C4-2B (cell line): ENCODE results near the gene EVA1A.

Experiments
- ZFX ChIP-seq: fragments of 450-650 bp; IDR thresholded peaks from 2 replicates; pipeline ENCODE4 v1.6.1; 2017
- TF ChIP-seq, protein P1 (sequence below): fragments of 450-650 bp; conservative IDR thresholded peaks from 2 replicates; pipeline ENCODE4 v1.5.1; 2017; ENCODE audit warnings: mild to moderate bottlenecking

DNA sequence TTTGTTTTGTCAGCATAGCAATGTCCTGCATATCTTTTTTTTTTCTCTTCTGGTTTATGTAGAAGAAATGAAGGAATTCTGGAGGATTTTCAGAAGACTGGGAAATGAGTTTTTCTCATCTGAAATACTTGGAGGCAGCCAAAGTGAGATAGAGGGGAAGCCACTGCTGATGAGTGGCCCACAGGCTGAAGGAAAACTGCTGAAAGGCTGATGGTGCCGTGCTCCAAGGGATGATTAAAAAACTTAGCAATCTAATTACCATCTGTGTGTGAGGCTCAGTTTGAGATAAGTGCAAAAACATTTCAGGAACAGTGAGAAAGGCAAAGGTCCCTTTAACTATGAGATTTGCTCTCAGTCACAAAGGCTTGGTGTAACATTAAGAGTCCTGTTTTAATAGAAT is 98.5 kb downstream of the EVA1A start:
- TF ChIP-seq, protein P1, sequence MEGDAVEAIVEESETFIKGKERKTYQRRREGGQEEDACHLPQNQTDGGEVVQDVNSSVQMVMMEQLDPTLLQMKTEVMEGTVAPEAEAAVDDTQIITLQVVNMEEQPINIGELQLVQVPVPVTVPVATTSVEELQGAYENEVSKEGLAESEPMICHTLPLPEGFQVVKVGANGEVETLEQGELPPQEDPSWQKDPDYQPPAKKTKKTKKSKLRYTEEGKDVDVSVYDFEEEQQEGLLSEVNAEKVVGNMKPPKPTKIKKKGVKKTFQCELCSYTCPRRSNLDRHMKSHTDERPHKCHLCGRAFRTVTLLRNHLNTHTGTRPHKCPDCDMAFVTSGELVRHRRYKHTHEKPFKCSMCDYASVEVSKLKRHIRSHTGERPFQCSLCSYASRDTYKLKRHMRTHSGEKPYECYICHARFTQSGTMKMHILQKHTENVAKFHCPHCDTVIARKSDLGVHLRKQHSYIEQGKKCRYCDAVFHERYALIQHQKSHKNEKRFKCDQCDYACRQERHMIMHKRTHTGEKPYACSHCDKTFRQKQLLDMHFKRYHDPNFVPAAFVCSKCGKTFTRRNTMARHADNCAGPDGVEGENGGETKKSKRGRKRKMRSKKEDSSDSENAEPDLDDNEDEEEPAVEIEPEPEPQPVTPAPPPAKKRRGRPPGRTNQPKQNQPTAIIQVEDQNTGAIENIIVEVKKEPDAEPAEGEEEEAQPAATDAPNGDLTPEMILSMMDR, result no peak
- TF ChIP-seq ZFX, result no peak
